ENCODE data around the gene CHRNA7.
"Not testable (repeated sequence)": the region's sequence is repeated elsewhere in the genome, so short reads cannot be mapped to it uniquely, and the experiment has no call there.

Gene CHRNA7

GRCh38 chr15:32196206-32196605 lies 165.9 kb downstream of the CHRNA7 start:
- not testable (repeated sequence) for DNase-seq

GRCh38 chr15:32198938-32199337 lies 168.6 kb downstream of the CHRNA7 start:
- DNase-seq: not testable (repeated sequence)

DNA sequence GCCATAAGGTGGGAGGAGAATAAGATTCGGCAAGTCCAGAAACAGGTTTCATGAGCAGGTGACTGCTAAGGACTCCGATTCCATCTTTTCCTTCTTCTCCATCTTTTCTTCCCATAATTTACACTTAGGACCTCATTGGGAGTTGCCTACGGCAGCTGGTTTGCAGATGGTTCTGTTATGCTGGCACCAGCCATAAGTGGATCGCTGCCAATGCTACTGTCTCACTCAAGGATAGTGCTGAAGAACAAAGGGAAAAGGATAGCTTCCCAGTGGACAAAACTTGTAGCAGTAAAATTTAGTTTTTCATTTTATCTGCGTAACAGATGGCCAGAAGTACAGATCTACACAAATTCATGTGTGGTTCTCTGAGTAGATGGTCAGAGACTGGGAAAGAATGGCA lies 178.8 kb downstream of the CHRNA7 start:
- not testable (repeated sequence) for DNase-seq

DNA sequence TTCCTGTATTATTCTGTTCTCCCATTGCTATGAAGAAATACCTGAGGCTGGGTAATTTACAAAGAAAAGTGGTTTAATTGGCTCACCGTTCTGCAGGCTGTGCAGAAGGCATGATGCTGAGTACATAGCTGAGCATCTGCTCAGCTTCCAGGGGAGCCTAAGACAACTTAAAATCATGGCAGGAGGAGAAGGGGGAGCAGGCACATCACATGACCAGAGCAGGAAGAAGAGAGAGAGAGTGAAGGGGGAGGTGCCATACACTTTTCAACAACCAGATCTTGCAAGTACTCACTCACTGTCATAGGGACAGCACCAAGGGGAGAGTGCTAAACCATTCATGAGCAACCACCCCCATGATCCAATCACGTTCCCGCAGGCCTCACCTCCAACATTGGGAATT lies 188.4 kb downstream of the CHRNA7 start:
- DNase-seq: no peak
